H9 (cell line): Measurements from ENCODE around the gene FSIP1. TPM values are rescaled to one million over a fixed set of nuclear protein-coding genes. Genes with fewer than 3 reads are reported as not detected.

Experiments
- DNase-seq: peaks from one replicate; pipeline ENCODE4 v3.0.0-alpha.2; 2017
- H2AFZ ChIP-seq: one replicate; pipeline ENCODE4 v1.6.1; 2013; ENCODE audit warnings: mild to moderate bottlenecking, low read length, control low read depth, moderate library complexity
- H2AK5ac ChIP-seq: 2 replicates; pipeline ENCODE4 v1.6.1; 2013; ENCODE audit warnings: low read length, control low read depth, mixed read lengths; ENCODE audit not compliant: insufficient read length
- H2BK120ac ChIP-seq: one replicate; pipeline ENCODE4 v1.6.1; 2013; ENCODE audit warnings: low read depth, mild to moderate bottlenecking, low read length, control low read depth, inconsistent platforms; ENCODE audit not compliant: poor library complexity, severe bottlenecking
- H2BK12ac ChIP-seq: 2 replicates; pipeline ENCODE4 v1.6.1; 2013; ENCODE audit warnings: low read length, control low read depth, mixed read lengths, low read depth; ENCODE audit not compliant: insufficient read length
- H2BK15ac ChIP-seq: 2 replicates; pipeline ENCODE4 v1.6.1; 2013; ENCODE audit warnings: low read depth, low read length, control low read depth
- H2BK20ac ChIP-seq: one replicate; pipeline ENCODE4 v1.6.1; 2013; ENCODE audit warnings: low read depth, mild to moderate bottlenecking, low read length, control low read depth, inconsistent platforms; ENCODE audit not compliant: poor library complexity, severe bottlenecking
- H2BK5ac ChIP-seq: 2 replicates; pipeline ENCODE4 v1.6.1; 2013; ENCODE audit warnings: low read length, control low read depth, mixed read lengths; ENCODE audit not compliant: insufficient read length
- H3K14ac ChIP-seq: 2 replicates; pipeline ENCODE4 v1.6.1; 2013; ENCODE audit warnings: low read length, control low read depth; ENCODE audit not compliant: insufficient read depth
- H3K18ac ChIP-seq: 2 replicates; pipeline ENCODE4 v1.6.1; 2013; ENCODE audit warnings: low read depth, mild to moderate bottlenecking, mixed read lengths, low read length, control low read depth; ENCODE audit not compliant: insufficient read length
- H3K23ac ChIP-seq: 2 replicates; pipeline ENCODE4 v1.6.1; 2013; ENCODE audit warnings: low read length, control low read depth, mixed read lengths, low read depth; ENCODE audit not compliant: insufficient read length
- H3K23me2 ChIP-seq: 2 replicates; pipeline ENCODE4 v1.6.1; 2013; ENCODE audit warnings: low read depth, mild to moderate bottlenecking, mixed read lengths, low read length, control low read depth; ENCODE audit not compliant: insufficient read length, poor library complexity, severe bottlenecking
- H3K27ac ChIP-seq: 2 replicates; pipeline ENCODE4 v1.5.1; 2013; ENCODE audit warnings: low read length, control low read depth, mixed read lengths, low read depth; ENCODE audit not compliant: insufficient read length
- H3K27me3 ChIP-seq: 2 replicates; pipeline ENCODE4 v1.6.1; 2013; ENCODE audit warnings: low read length, control low read depth, inconsistent platforms; ENCODE audit not compliant: insufficient read depth
- H3K4ac ChIP-seq: 2 replicates; pipeline ENCODE4 v1.6.1; 2013; ENCODE audit warnings: low read depth, mild to moderate bottlenecking, control low read depth, inconsistent platforms, low read length, moderate library complexity
- H3K4me1 ChIP-seq: 2 replicates; pipeline ENCODE4 v1.6.1; 2013; ENCODE audit warnings: low read length, control low read depth, inconsistent platforms; ENCODE audit not compliant: insufficient read depth
- H3K4me2 ChIP-seq: 2 replicates; pipeline ENCODE4 v1.6.1; 2013; ENCODE audit warnings: low read length, control low read depth, mixed read lengths; ENCODE audit not compliant: insufficient read length, insufficient read depth
- H3K56ac ChIP-seq: 2 replicates; pipeline ENCODE4 v1.6.1; 2013; ENCODE audit warnings: low read depth, mild to moderate bottlenecking, mixed read lengths, low read length, control low read depth; ENCODE audit not compliant: insufficient read length
- H3K79me1 ChIP-seq: 2 replicates; pipeline ENCODE4 v1.6.1; 2013; ENCODE audit warnings: low read depth, mild to moderate bottlenecking, moderate library complexity, low read length, control low read depth, inconsistent platforms; ENCODE audit not compliant: insufficient read depth, poor library complexity, severe bottlenecking
- H3K79me2 ChIP-seq: 2 replicates; pipeline ENCODE4 v1.6.1; 2013; ENCODE audit warnings: low read length, control low read depth, inconsistent platforms; ENCODE audit not compliant: insufficient read depth
- H3K9ac ChIP-seq: 2 replicates; pipeline ENCODE4 v1.6.1; 2013; ENCODE audit warnings: low read length, control low read depth, mixed read lengths; ENCODE audit not compliant: insufficient read length; ENCODE audit errors: extremely low read depth
- H3K9me3 ChIP-seq: one replicate; pipeline ENCODE4 v1.6.1; 2013; ENCODE audit warnings: low read depth, low read length, inconsistent platforms; ENCODE audit not compliant: control insufficient read depth
- H3T11ph ChIP-seq: one replicate; pipeline ENCODE4 v1.6.1; 2013; ENCODE audit warnings: mild to moderate bottlenecking, low read length, control low read depth, inconsistent platforms
- H4K20me1 ChIP-seq: one replicate; pipeline ENCODE4 v1.6.1; 2013; ENCODE audit not compliant: control insufficient read depth, insufficient read length, insufficient read depth
- H4K5ac ChIP-seq: 2 replicates; pipeline ENCODE4 v1.6.1; 2013; ENCODE audit warnings: low read depth, mild to moderate bottlenecking, mixed read lengths, low read length, control low read depth; ENCODE audit not compliant: insufficient read length
- H4K8ac ChIP-seq: replicated peaks from 2 replicates; pipeline ENCODE4 v1.6.1; 2013; ENCODE audit warnings: low read length, control low read depth, mixed read lengths, low read depth; ENCODE audit not compliant: insufficient read length
- H4K91ac ChIP-seq: 2 replicates; pipeline ENCODE4 v1.6.1; 2013; ENCODE audit warnings: low read depth, mild to moderate bottlenecking, moderate library complexity, mixed read lengths, low read length, control low read depth; ENCODE audit not compliant: insufficient read length
- H3K27ac Mint-ChIP-seq, 3 experiments: 2 replicates in 2 of 3; 3 replicates in 1 of 3; pipeline ENCODE4 v1.8.0; 2020 to 2021; ENCODE audit warnings: mixed read lengths in 3 of 3, mild to moderate bottlenecking in 1 of 3, moderate library complexity in 1 of 3
- H3K27me3 Mint-ChIP-seq: 2 replicates; pipeline ENCODE4 v1.8.0; 2021; ENCODE audit warnings: low read depth, mild to moderate bottlenecking, moderate library complexity, mixed read lengths
- H3K36me3 Mint-ChIP-seq, 3 experiments: 2 replicates in 2 of 3; 3 replicates in 1 of 3; pipeline ENCODE4 v1.8.0; 2020 to 2021; ENCODE audit warnings: low read depth in 3 of 3, mixed read lengths in 3 of 3; ENCODE audit not compliant: insufficient read depth in 1 of 3
- H3K4me1 Mint-ChIP-seq, 2 experiments: 2 replicates each; pipeline ENCODE4 v1.8.0; 2020; ENCODE audit warnings: mixed read lengths in 2 of 2
- H3K4me3 Mint-ChIP-seq, 2 experiments: 2 replicates in 1 of 2; 3 replicates in 1 of 2; pipeline ENCODE4 v1.8.0; 2020 to 2021; ENCODE audit warnings: mild to moderate bottlenecking in 2 of 2, mixed read lengths in 2 of 2, moderate library complexity in 1 of 2
- H3K9me3 Mint-ChIP-seq, 2 experiments: 2 replicates in 1 of 2; 3 replicates in 1 of 2; pipeline ENCODE4 v1.8.0; 2020; ENCODE audit warnings: mild to moderate bottlenecking in 2 of 2, mixed read lengths in 2 of 2, moderate library complexity in 1 of 2
- total RNA-seq: library from RNA; stranded (reverse); gene quantifications from 2 replicates; pipeline ENCODE4 v1.2.1, GENCODE V29; 2021
- TF ChIP-seq, protein P1 (sequence below): fragments of 200-600 bp; sonication (generic); conservative IDR thresholded peaks from 3 replicates; pipeline ENCODE4 v1.8.0; 2021; ENCODE audit warnings: antibody characterized with exemption, mild to moderate bottlenecking

The FSIP1 gene
- total RNA-seq, 1 experiment from 2014 or later, result 0.96 TPM

GRCh38 chr15:39625856-39626255, 156.8 kb downstream of the FSIP1 start:
- Histone ChIP-seq H3K9ac (no peak overlapping the region), H3K4ac (no peak overlapping the region), H2AFZ (no peak overlapping the region), H3K79me1 (no peaks in the 10 kb centered on the region), H4K5ac (no peak overlapping the region), H3K23me2 (no peaks in the 10 kb centered on the region), H3K56ac (no peak overlapping the region), H3K79me2 (no peaks in the 10 kb centered on the region), H3K9me3 (no peaks in the 10 kb centered on the region), H3K14ac (no peak overlapping the region), H2BK20ac (no peak overlapping the region), H3K4me2 (no peak overlapping the region), H3K27ac (no peak overlapping the region), H3K27me3 (no peaks in the 10 kb centered on the region), H4K8ac (no peak overlapping the region), H2AK5ac (no peak overlapping the region), H2BK12ac (no peak overlapping the region), H4K91ac (no peak overlapping the region), H2BK5ac (no peak overlapping the region), H3T11ph (no peak overlapping the region), H3K18ac (no peak overlapping the region), H2BK120ac (no peak overlapping the region), H4K20me1 (peaks cover 2% of the 10 kb centered on the region), H3K23ac (no peak overlapping the region), H2BK15ac (no peak overlapping the region), H3K4me1 (no peaks in the 10 kb centered on the region)
- Mint-ChIP-seq H3K4me3 (no peak overlapping the region), H3K27ac (no peak overlapping the region), H3K4me1 (0 out of 4 replicates have a peak, but pooled peaks cover 0 to 4% of the 10 kb centered on the region in 2 experiments), H3K9me3 (peaks cover 2 to 3% of the 10 kb centered on the region in 2 experiments; a peak in 4 of 5 replicates), H3K36me3 (no peaks in the 10 kb centered on the region), H3K27me3 (no peaks in the 10 kb centered on the region; the same call in 1 of the 2 replicates)
- TF ChIP-seq, protein P1, sequence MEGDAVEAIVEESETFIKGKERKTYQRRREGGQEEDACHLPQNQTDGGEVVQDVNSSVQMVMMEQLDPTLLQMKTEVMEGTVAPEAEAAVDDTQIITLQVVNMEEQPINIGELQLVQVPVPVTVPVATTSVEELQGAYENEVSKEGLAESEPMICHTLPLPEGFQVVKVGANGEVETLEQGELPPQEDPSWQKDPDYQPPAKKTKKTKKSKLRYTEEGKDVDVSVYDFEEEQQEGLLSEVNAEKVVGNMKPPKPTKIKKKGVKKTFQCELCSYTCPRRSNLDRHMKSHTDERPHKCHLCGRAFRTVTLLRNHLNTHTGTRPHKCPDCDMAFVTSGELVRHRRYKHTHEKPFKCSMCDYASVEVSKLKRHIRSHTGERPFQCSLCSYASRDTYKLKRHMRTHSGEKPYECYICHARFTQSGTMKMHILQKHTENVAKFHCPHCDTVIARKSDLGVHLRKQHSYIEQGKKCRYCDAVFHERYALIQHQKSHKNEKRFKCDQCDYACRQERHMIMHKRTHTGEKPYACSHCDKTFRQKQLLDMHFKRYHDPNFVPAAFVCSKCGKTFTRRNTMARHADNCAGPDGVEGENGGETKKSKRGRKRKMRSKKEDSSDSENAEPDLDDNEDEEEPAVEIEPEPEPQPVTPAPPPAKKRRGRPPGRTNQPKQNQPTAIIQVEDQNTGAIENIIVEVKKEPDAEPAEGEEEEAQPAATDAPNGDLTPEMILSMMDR, result no peak
- no peak for DNase-seq
